Measurements from ENCODE around the gene ESPNL.

Gene ESPNL

GRCh38 chr2:238163481-238164198 is 63.5 kb downstream of the ESPNL start:
- no peak overlapping the region for H3K9ac ChIP-seq (ENCODE audit: low read depth, low read length, poor library complexity, severe bottlenecking)
- no peaks in the 10 kb centered on the region for H3K79me2 ChIP-seq (ENCODE audit: insufficient read depth, low read length)
- H4K20me1 ChIP-seq (ENCODE audit: insufficient read depth, low read length, poor library complexity, severe bottlenecking) = no peaks in the 10 kb centered on the region
- H3K9me3 ChIP-seq (ENCODE audit: insufficient read depth, low read depth, low read length) = no peaks in the 10 kb centered on the region
- H3F3A ChIP-seq (ENCODE audit: low read depth) = no peaks in the 10 kb centered on the region
- H3K36me3 ChIP-seq (ENCODE audit: insufficient read depth, low read length) = peaks cover 16% of the 10 kb centered on the region; the same call in 1 of the 2 replicates
- no peak overlapping the region for H3K4me2 ChIP-seq (ENCODE audit: low read depth, low read length, poor library complexity, severe bottlenecking)
- H3K4me3 ChIP-seq (ENCODE audit: low read length, poor library complexity, severe bottlenecking) = no peak overlapping the region
- H3K9me2 ChIP-seq (replicated peaks; ENCODE audit: low read depth, low read length) = no peaks in the 10 kb centered on the region
- H3K27me3 ChIP-seq (ENCODE audit: insufficient read depth, low read length, poor library complexity, severe bottlenecking) = no peaks in the 10 kb centered on the region
- TF ChIP-seq EZH2phosphoT487 (IDR thresholded peaks at IDR 0.05; ENCODE audit: borderline replicate concordance) (no peak), CTCF (conservative IDR thresholded peaks at IDR 0.05; ENCODE audit: low read length) (no peak)
- peaks cover 14% of the 10 kb centered on the region for H3K4me1 ChIP-seq (ENCODE audit: insufficient read depth, low read length, poor library complexity, severe bottlenecking)
- H2AFZ ChIP-seq (ENCODE audit: low read length) = no peak overlapping the region

- no peaks in the 10 kb centered on the region for H3F3A ChIP-seq (ENCODE audit: low read depth)
- H3K4me2 ChIP-seq (ENCODE audit: low read depth, low read length, poor library complexity, severe bottlenecking) = no peak overlapping the region
- peaks cover 6% of the 10 kb centered on the region for H3K4me1 ChIP-seq (ENCODE audit: insufficient read depth, low read length, poor library complexity, severe bottlenecking)
- H3K36me3 ChIP-seq (ENCODE audit: insufficient read depth, low read length) = peaks cover 29% of the 10 kb centered on the region; the same call in 1 of the 2 replicates
- no peaks in the 10 kb centered on the region for H3K79me2 ChIP-seq (ENCODE audit: insufficient read depth, low read length)
- no peaks in the 10 kb centered on the region for H3K9me3 ChIP-seq (ENCODE audit: insufficient read depth, low read depth, low read length)
- no peak overlapping the region for H3K4me3 ChIP-seq (ENCODE audit: low read length, poor library complexity, severe bottlenecking)
- no peaks in the 10 kb centered on the region for H4K20me1 ChIP-seq (ENCODE audit: insufficient read depth, low read length, poor library complexity, severe bottlenecking)
- no peak overlapping the region for H3K9ac ChIP-seq (ENCODE audit: low read depth, low read length, poor library complexity, severe bottlenecking)
- H3K27me3 ChIP-seq (ENCODE audit: insufficient read depth, low read length, poor library complexity, severe bottlenecking) = no peaks in the 10 kb centered on the region
- H2AFZ ChIP-seq (ENCODE audit: low read length) = no peak overlapping the region
- H3K9me2 ChIP-seq (replicated peaks; ENCODE audit: low read depth, low read length) = no peaks in the 10 kb centered on the region
- TF ChIP-seq CTCF (conservative IDR thresholded peaks at IDR 0.05; ENCODE audit: low read length) = no peak
- no peak for TF ChIP-seq EZH2phosphoT487 (IDR thresholded peaks at IDR 0.05; ENCODE audit: borderline replicate concordance)
Observed at GRCh38 chr2:238164906-238165287, 64.8 kb downstream of the ESPNL start.

GRCh38 chr2:238165288-238165921 is 65.3 kb downstream of the ESPNL start:
- Histone ChIP-seq H3K9me2 (replicated peaks; ENCODE audit: low read depth, low read length) (no peaks in the 10 kb centered on the region), H3F3A (ENCODE audit: low read depth) (no peaks in the 10 kb centered on the region), H4K20me1 (ENCODE audit: insufficient read depth, low read length, poor library complexity, severe bottlenecking) (no peaks in the 10 kb centered on the region), H3K79me2 (ENCODE audit: insufficient read depth, low read length) (no peaks in the 10 kb centered on the region), H3K4me1 (ENCODE audit: insufficient read depth, low read length, poor library complexity, severe bottlenecking) (peaks cover 5% of the 10 kb centered on the region), H3K36me3 (ENCODE audit: insufficient read depth, low read length) (peaks cover 34% of the 10 kb centered on the region; the same call in 1 of the 2 replicates), H3K4me3 (ENCODE audit: low read length, poor library complexity, severe bottlenecking) (no peak overlapping the region), H3K27me3 (ENCODE audit: insufficient read depth, low read length, poor library complexity, severe bottlenecking) (no peaks in the 10 kb centered on the region), H3K4me2 (ENCODE audit: low read depth, low read length, poor library complexity, severe bottlenecking) (no peak overlapping the region), H3K9ac (ENCODE audit: low read depth, low read length, poor library complexity, severe bottlenecking) (no peak overlapping the region), H3K9me3 (ENCODE audit: insufficient read depth, low read depth, low read length) (no peaks in the 10 kb centered on the region), H2AFZ (ENCODE audit: low read length) (no peak overlapping the region)
- TF ChIP-seq EZH2phosphoT487 (IDR thresholded peaks at IDR 0.05; ENCODE audit: borderline replicate concordance) (no peak), CTCF (conservative IDR thresholded peaks at IDR 0.05; ENCODE audit: low read length) (no peak)
